ENCODE results near the gene RALGDS.
"Not testable (repeated sequence)": the region's sequence is repeated elsewhere in the genome, so short reads cannot be mapped to it uniquely, and the experiment has no call there.

RALGDS gene

GRCh38 chr9:133083688-133084087 is 37.4 kb downstream of the RALGDS start:
- DNase-seq: not testable (repeated sequence)

- DNase-seq: not testable (repeated sequence)
Measured at GRCh38 chr9:133081957-133082644, 38.9 kb downstream of the RALGDS start.

GRCh38 chr9:133080786-133081779 is 40.0 kb downstream of the RALGDS start:
- DNase-seq: not testable (repeated sequence)

GRCh38 chr9:133080161-133080560 is 40.9 kb downstream of the RALGDS start:
- no peak for DNase-seq

GRCh38 chr9:133078486-133078885 is 42.6 kb downstream of the RALGDS start:
- DNase-seq: no peak

DNA sequence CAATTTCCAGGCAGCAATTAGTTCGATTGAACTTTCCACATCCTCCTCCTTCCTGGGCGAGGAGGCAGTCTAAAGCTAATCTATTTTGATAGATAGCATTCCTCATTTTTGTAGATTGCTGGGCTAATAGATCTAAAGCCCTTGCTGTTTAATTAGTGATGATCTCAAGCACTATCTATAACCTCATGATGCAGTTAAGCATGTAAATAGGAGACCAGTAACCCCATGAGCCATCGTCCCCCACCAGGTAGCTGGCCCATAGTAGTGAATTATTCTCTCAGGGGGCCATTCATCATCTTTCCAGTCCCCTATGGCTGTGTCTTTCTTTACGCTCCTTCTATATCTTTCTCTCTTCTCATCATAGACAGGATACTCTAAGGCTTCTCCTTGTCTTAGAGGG is 44.3 kb downstream of the RALGDS start:
- DNase-seq: no peak

DNA sequence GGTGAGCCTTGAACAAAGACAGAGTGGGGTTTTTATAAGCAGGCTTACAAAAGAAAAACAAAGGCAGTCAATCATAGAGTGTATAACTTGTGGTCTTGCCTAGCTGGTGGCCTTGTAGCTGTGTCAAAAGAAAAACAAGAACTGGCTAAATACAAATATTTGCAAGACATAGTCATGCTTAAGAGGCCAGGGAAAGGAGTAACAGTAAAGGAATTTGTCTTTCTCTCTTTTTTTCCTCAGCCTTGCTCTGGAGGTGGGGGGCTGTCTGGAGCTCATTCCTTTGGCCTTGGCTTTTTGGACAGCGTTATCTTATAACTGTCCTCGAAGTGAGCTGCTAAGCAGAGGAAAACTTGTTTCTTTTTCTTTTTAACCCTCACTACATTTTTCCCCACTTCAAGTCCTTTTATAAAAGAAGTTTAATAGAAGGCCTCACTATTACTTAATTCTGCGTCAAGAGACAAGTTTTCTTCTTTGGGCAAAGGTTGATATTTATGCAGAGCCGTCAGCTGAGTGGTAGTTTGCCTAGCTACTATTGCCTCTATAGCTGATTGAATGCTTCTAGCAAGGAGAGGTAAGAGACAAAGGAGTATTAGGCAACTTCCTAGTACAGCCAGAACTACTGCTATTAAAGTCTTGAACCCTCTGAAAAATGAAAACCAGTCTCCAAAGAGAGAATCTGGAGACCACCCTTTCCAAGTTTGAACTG is 45.0 kb downstream of the RALGDS start:
- DNase-seq: no peak

DNA sequence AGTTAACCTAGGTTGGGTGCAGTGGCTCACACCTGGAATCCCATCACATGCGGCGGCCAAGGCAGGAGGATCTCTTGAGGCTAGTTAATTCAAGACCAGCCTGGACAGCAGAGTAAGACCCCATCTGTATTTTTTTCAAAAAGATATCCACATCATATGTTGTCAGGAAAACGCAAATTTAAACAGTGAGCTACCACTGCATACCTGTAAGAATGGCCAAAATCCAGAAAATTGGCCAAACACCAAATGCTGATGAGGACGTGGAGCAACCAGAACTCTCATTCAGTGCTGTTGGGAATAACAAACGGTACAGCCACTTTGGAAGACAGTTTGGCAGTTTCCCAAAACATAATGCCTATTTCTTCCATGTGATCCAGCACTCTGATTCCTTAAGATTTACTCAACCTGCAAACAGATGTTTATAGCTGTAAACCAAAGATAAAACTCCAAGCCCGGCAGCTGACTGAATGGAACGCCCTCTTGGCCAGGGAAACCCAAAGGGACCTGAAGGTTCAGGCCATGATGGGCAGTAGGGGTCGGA is 46.9 kb downstream of the RALGDS start:
- no peak for DNase-seq

GRCh38 chr9:133073086-133074014 is 47.7 kb downstream of the RALGDS start:
- DNase-seq: no peak

DNA sequence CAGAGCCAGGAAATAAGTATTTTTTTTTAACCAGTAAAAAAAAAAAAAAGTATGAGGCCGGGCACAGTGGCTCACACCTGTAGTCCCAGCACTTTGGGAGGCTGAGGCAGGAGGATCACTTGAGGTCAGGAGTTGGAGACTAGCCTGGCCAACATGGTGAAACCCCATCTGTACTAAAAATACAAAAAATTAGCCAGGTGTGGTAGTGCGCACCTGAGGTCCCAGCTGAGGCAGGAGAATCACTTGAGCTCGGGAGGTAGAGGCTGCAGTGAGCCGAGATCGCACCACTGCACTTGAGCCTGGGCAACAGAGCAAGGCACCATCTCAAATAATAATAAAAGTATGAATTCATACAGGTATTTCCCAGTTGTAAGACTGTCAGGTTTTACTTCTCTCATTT is 48.8 kb downstream of the RALGDS start:
- DNase-seq: not testable (repeated sequence)

DNA sequence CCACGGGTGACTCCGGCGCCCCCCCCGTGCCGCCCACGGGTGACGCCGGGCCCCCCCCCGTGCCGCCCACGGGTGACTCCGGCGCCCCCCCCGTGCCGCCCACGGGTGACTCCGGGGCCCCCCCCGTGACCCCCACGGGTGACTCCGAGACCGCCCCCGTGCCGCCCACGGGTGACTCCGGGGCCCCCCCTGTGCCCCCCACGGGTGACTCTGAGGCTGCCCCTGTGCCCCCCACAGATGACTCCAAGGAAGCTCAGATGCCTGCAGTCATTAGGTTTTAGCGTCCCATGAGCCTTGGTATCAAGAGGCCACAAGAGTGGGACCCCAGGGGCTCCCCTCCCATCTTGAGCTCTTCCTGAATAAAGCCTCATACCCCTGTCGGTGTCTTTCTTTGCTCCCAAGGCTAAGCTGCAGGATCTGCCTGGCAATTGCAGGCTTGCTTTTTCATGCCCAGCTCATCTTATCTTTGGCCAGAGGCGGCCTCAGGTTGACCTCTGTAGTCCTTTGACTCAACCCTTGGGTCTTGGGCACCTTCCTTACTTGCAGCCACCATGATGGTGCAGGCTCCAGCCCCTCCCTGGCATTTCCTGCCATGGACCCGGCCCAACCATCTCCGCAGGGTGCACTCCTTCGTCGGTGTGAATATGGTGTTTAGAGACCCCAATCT is 49.4 kb downstream of the RALGDS start:
- no peak for DNase-seq

- DNase-seq: not testable (repeated sequence)
Measured at GRCh38 chr9:133070985-133071384, 50.1 kb downstream of the RALGDS start.

- not testable (repeated sequence) for DNase-seq
Measured at GRCh38 chr9:133070500-133070961, 50.5 kb downstream of the RALGDS start.

DNA sequence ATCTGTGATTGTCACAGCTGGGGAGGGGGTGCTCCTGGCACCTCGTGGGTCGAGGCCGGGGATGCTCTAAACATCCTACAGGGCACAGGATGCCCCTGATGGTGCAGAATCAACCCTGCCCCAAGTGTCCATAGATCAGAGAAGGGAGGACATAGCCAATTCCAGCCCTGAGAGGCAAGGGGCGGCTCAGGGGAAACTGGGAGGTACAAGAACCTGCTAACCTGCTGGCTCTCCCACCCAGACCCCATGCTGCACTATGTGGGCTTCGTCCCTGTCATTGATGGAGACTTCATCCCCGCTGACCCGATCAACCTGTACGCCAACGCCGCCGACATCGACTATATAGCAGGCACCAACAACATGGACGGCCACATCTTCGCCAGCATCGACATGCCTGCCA is 52.6 kb downstream of the RALGDS start:
- DNase-seq: not testable (repeated sequence)

DNA sequence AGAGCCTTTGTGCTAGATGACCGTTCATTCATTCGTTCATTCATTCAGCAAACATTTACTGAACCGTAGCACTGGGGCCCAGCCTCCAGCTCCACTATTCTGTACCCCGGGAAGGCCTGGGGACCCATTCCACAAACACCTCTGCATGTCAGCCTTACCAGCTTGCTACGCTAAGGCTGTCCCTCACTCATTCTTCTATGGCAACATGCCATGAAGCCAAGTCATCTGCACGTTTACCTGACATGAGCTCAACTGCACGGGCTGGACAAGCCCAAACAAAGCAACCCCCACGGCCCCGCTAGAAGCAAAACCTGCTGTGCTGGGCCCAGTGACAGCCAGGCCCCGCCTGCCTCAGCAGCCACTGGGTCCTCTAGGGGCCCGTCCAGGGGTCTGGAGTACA is 53.2 kb downstream of the RALGDS start:
- no peak for DNase-seq

DNA sequence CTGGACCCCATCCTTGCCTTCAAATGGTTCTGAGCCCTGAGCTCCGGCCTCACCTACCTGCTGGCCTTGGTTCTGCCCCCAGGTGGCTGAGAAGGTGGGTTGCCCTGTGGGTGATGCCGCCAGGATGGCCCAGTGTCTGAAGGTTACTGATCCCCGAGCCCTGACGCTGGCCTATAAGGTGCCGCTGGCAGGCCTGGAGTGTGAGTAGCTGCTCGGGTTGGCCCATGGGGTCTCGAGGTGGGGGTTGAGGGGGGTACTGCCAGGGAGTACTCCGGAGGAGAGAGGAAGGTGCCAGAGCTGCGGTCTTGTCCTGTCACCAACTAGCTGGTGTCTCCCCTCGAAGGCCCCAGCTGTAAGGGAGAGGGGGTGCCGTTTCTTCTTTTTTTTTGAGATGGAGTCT is 54.0 kb downstream of the RALGDS start:
- no peak for DNase-seq

DNA sequence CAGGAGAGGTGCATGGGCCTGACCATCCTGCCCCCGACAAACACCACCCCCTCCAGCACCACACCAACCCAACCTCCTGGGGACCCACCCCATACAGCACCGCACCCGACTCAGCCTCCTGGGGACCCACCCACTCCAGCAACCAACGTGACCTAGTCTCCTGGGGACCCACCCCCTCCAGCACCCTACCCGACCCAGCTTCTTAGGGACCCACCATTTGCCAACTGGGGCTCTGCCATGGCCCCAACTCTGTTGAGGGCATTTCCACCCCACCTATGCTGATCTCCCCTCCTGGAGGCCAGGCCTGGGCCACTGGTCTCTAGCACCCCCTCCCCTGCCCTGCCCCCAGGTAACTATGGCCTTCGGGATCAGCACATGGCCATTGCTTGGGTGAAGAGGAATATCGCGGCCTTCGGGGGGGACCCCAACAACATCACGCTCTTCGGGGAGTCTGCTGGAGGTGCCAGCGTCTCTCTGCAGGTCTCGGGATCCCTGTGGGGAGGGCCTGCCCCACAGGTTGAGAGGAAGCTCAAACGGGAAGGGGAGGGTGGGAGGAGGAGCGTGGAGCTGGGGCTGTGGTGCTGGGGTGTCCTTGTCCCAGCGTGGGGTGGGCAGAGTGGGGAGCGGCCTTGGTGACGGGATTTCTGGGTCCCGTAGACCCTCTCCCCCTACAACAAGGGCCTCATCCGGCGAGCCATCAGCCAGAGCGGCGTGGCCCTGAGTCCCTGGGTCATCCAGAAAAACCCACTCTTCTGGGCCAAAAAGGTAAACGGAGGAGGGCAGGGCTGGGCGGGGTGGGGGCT is 54.7 kb downstream of the RALGDS start:
- DNase-seq: no peak

DNA sequence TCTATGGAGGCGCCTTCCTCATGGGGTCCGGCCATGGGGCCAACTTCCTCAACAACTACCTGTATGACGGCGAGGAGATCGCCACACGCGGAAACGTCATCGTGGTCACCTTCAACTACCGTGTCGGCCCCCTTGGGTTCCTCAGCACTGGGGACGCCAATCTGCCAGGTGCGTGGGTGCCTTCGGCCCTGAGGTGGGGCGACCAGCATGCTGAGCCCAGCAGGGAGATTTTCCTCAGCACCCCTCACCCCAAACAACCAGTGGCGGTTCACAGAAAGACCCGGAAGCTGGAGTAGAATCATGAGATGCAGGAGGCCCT is 56.0 kb downstream of the RALGDS start:
- DNase-seq: no peak

- DNase-seq: no peak
Measured at GRCh38 chr9:133064241-133065069, 56.6 kb downstream of the RALGDS start.

All from DMS153 (cell line).